SK-N-SH (cell line): Measurements from ENCODE around the gene FXR2. TPM values are rescaled to one million over a fixed set of nuclear protein-coding genes. Genes with fewer than 3 reads are reported as not detected.
A peak's percentile ranks its signal among the peaks of the same experiment; 100 is the strongest.

Source experiments
- CTCF ChIP-seq: fragments of 200-600 bp; sonication (generic); IDR thresholded peaks from 2 replicates; pipeline ENCODE4 v1.6.1; 2017; ENCODE audit warnings: antibody characterized with exemption, mild to moderate bottlenecking, moderate library complexity
- EP300 ChIP-seq, 2 experiments: IDR thresholded peaks; 2 replicates each; pipeline versions ENCODE4 v1.4.0 to v1.6.1; 2012; ENCODE audit warnings: borderline replicate concordance in 1 of 2, low read depth in 1 of 2, low read length in 1 of 2
- EZH2phosphoT487 ChIP-seq: fragments of 200-600 bp; sonication (generic); IDR thresholded peaks from 2 replicates; pipeline ENCODE4 v1.6.1; 2017; ENCODE audit warnings: low read depth, mixed run types, mild to moderate bottlenecking, antibody characterized with exemption, moderate library complexity, borderline replicate concordance
- FOSL2 ChIP-seq: IDR thresholded peaks from 2 replicates; pipeline ENCODE4 v1.4.0; 2012; ENCODE audit warnings: low read depth, mild to moderate bottlenecking, moderate library complexity, borderline replicate concordance
- FOXJ3 ChIP-seq: sonication (generic); formaldehyde crosslinking; IDR thresholded peaks from 2 replicates; pipeline ENCODE4 v1.5.1; 2020; ENCODE audit warnings: mild to moderate bottlenecking, missing genetic modification reagents
- FOXM1 ChIP-seq: IDR thresholded peaks from 2 replicates; pipeline ENCODE4 v1.4.0; 2012; ENCODE audit warnings: low read depth, mild to moderate bottlenecking
- GABPA ChIP-seq: IDR thresholded peaks from 2 replicates; pipeline ENCODE4 v1.4.0; 2012; ENCODE audit warnings: low read depth, mild to moderate bottlenecking
- IRF3 ChIP-seq: fragments of 150-350 bp; IDR thresholded peaks from 2 replicates; pipeline ENCODE4 v1.6.1; 2016; ENCODE audit warnings: mild to moderate bottlenecking, low read depth, low read length
- MEF2A ChIP-seq: IDR thresholded peaks from 2 replicates; pipeline ENCODE4 v1.4.0; 2012; ENCODE audit warnings: low read depth, borderline replicate concordance
- MXI1 ChIP-seq: IDR thresholded peaks from 2 replicates; pipeline ENCODE4 v1.6.1; 2012; ENCODE audit warnings: mild to moderate bottlenecking, low read depth, low read length, improper control_type of control experiment
- NRF1 ChIP-seq: IDR thresholded peaks from 2 replicates; pipeline ENCODE4 v1.6.1; 2012; ENCODE audit warnings: low read depth, mild to moderate bottlenecking, low read length
- POLR2AphosphoS5 ChIP-seq: IDR thresholded peaks from 2 replicates; pipeline ENCODE4 v1.6.1; 2012; ENCODE audit warnings: low read depth, low read length
- RCOR1 ChIP-seq: fragments of 150-350 bp; IDR thresholded peaks from 2 replicates; pipeline ENCODE4 v1.6.1; 2017; ENCODE audit warnings: antibody characterized with exemption, low read length
- REST ChIP-seq: IDR thresholded peaks from 2 replicates; pipeline ENCODE4 v1.6.1; 2012; ENCODE audit warnings: mild to moderate bottlenecking, low read depth, low read length, moderate library complexity
- TCF12 ChIP-seq: IDR thresholded peaks from 2 replicates; pipeline ENCODE4 v1.4.0; 2012
- TEAD4 ChIP-seq: IDR thresholded peaks from 2 replicates; pipeline ENCODE4 v1.4.0; 2012; ENCODE audit warnings: mild to moderate bottlenecking, borderline replicate concordance; ENCODE audit not compliant: insufficient read depth
- USF1 ChIP-seq: IDR thresholded peaks from 2 replicates; pipeline ENCODE4 v1.4.0; 2012; ENCODE audit warnings: low read depth, borderline replicate concordance
- YY1 ChIP-seq: IDR thresholded peaks from 2 replicates; pipeline ENCODE4 v1.4.0; 2012; ENCODE audit warnings: low read depth, mild to moderate bottlenecking
- ZBTB33 ChIP-seq: IDR thresholded peaks from 2 replicates; pipeline ENCODE4 v1.4.0; 2012; ENCODE audit warnings: low read depth, borderline replicate concordance
- polyA plus RNA-seq, 3 experiments: library from polyadenylated mRNA; depleted of rRNA; stranded (reverse); fragments of >200 nt; gene quantifications; 2 replicates each; pipeline ENCODE4 v1.2.3, GENCODE V29; 2012

Gene FXR2
- polyA plus RNA-seq, 1 of the 3 experiments (the other 2 are of a cell fraction) = 56.4 TPM

GRCh38 chr17:7548585-7549400 is 65.9 kb downstream of the FXR2 start, which contains the start of gene TNFSF12 (continued):
- no peak for TF ChIP-seq EP300 (IDR thresholded peaks at IDR 0.05; ENCODE audit: borderline replicate concordance in 1 of 2, low read depth in 1 of 2, low read length in 1 of 2)
- TF ChIP-seq FOSL2 = no peak
- 0 out of 2 replicates have a peak, but pooled peaks have one; percentile 8 for TF ChIP-seq REST
- TF ChIP-seq POLR2AphosphoS5 = peak; percentile 51; the same call in 1 of the 2 replicates
- no peak for TF ChIP-seq MXI1
- TF ChIP-seq GABPA = no peak; the same call in 1 of the 2 replicates
- no peak for TF ChIP-seq TEAD4
- no peak for TF ChIP-seq FOXM1
- no peak for TF ChIP-seq IRF3
- no peak for TF ChIP-seq ZBTB33
- peak; percentile 28; the same call in 1 of the 2 replicates for TF ChIP-seq CTCF
- TF ChIP-seq MEF2A = no peak
- TF ChIP-seq EZH2phosphoT487 = no peak
- TF ChIP-seq USF1 = no peak
- no peak for TF ChIP-seq FOXJ3 (CRISPR knock-in tag)
- TF ChIP-seq YY1 = no peak
- no peak for TF ChIP-seq TCF12
- no peak for TF ChIP-seq RCOR1
- TF ChIP-seq NRF1 = no peak
